GM19372 (cell line): ENCODE results near the gene ZNF217.
"Not testable (repeated sequence)": the region's sequence is repeated elsewhere in the genome, so short reads cannot be mapped to it uniquely, and the experiment has no call there.

Experiments
- ATAC-seq: cut with Tn5 transposase; IDR thresholded peaks from one replicate; pipeline ENCODE4 v1.9.1; 2021; ENCODE audit warnings: mild to moderate bottlenecking, low read depth, moderate library complexity; ENCODE audit not compliant: unreplicated experiment

ZNF217 gene

DNA sequence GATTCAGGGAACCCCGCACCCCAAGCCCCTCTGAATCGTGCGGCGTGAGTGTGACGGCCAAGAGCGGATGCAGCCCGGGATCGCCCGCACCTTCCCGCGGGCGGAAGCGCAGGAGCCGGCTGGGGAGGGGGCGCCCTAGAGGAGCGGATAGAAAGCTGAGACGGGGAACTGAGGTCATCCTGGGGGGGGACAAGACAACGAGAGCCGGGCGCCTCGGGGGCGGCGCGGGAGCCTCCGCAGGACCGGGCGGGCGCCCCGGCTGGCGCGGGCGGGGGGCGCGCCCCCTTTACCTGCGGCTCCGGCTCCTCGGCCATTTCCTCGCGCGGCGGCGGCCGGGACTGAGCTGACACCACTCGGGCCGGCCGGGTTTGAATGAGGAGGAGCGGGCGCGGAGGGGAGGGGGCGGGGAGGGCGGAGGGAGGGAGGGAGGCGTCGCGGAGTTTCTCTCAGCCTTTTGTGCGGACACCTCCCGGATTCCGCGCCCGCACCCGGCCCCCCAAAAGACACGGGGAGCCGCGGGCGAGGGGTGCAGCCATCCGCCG is at the start of gene ZNF217:
ZNF217 (minus strand) TSS at position 374 of the 542 bp plus-strand sequence. CDS start 11,013 bp downstream, outside the sequence.
- peak; percentile 18 for ATAC-seq

DNA sequence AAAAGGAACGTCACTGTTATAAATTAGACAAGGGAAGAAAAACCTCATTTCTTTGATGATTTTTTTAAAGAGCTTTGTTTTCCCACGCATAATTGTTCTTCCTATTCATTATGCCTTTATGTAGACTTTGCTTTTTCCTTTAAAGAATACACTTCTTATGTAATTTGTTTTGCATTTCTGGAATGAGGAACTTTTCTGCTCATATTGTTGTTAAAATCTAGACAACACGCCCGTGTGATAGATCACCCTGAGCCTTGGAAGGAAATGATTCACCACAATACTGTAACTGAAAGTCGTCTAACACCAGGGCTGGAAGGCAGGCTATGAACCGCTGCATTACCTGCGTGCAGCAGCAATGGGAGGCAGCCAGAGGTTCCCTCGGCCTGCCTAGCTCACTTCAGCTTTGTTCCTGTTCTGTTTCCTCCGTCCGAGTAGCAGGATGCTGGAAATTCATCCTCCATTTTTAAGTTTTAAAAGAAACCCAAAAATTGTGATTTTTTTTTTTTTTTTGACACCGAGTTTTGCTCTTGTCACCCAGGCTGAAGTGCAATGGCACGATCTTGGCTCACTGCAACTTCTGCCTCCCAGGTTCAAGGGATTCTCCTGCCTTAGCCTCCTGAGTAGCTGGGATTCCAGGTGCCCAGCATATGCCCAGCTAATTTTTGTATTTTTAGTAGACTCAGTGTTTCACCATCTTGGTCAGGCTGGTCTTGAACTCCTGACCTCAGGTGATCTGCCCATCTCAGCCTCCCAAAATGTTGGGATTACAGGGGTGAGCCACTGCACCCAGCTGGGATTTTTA is 49.6 kb upstream of the ZNF217 start:
- ATAC-seq = peak; percentile 95

- peak; percentile 45 for ATAC-seq
Measured at GRCh38 chr20:53642196-53643030, 48.8 kb upstream of the ZNF217 start.

DNA sequence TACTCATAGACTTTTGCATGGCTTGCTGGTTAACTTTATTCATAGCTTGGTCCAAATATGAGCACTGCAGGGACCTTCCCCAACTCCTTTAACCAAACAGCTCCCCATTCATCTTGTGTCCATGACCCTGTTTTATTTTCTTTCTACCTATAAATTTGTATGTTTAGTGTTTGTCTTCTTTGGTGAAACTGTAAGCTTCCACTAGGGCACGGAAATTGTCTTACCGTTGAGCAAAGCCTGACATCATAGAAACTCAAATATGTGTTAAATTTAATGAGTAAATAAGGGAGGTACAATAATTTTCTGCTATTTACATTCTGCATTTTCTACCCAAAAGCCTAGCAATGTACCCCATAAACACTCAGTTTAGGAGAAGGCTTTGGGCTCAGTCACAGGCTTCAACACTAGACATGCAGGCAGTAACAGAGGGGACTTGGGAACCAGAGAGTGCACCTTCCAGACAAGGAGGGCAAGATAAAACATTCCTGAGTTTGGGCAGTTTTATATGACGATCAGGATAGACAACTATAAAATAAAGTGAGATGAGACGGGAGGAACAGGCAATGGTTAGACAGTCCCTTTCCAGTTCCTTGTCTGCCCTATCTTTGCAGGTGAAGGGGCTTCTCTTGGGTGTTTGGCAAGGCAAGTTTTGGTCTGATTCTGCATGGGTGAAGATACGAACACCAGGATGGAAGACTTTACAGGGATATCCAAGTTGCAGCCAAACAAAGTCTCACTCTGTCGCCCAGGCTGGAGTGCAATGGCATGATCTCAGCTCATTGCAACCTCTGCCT is 46.2 kb upstream of the ZNF217 start:
- no peak for ATAC-seq

GRCh38 chr20:53639128-53639527 is 45.5 kb upstream of the ZNF217 start:
- no peak for ATAC-seq

DNA sequence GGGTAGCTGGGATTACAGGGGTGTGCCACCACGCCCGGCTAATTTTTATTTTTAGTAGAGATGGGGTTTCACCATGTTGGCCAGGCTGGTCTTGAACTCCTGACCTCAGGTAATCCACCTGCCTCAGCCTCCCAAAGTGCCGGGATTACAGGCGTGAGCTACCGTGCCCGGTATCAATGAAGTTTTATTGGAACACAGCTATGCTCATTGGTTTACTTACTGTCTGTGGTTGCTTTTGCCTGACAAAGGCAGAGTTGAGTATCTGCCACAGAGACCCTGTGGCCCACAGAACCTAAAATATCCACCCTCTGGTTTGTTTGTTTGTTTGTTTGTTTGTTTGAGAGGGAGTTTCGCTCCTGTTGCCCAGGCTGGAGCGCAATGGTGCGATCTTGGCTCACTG is 43.7 kb upstream of the ZNF217 start:
- not testable (repeated sequence) for ATAC-seq

DNA sequence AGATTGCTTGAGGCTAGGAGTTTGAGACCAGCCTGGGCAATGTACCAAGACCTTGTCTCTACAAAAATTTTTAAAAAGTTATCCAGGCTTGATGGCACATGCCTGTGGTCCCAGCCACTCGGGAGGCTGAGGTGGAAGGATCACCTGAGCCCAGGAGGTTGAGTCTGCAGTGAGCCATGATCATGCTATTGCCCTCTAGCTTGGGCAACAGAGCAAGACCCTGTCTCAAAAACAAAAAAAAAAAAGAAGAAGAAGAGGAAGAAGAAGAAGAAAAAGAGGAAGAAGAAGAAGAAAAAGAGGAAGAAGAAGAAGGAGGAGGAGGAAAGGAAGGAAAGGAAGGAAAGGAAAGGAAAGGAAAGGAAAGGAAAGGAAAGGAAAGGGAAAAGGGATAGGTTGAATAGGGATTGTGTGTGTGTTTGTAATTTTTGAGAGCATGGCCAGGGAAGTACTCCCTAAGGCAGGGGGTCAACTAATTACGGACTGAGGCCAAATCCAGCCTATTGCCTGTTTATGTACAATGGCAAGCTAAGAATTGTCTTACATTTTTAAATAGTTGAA is 43.0 kb upstream of the ZNF217 start:
- no peak for ATAC-seq

GRCh38 chr20:53635221-53635620 is 41.6 kb upstream of the ZNF217 start:
- ATAC-seq = no peak

DNA sequence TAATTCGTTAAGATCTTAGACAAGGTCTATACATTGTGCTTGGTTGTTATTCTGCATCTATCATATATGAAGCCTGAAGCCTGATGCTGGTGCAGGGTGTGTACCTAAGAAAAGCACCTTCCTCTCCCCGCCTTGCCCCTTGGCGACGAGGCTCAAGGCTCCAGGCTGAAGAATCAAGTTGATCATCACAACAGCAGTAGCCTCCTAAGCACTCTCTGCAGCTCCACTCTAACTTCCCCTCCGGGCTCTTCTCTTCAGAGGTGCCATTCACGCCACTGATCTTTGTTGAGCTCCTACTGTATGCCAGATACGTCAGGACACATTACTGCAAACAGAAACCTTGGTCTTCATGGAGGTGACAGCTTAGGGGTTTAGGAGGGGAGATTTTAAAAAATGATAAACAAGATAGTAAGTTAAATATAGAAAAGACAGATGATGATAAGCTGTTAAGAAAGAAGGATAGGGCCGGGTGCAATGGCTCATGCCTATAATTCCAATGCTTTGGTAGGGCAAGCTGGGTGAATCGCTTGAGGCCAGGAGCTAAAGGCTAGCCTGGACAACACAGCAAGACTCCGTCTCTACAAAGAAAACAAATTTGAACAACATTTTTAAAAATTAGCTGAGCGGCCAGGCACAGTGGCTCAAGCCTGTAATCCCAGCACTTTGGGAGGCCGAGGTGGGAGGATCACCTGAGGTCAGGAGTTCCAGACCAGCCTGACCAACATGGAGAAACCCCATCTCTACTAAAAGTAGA is 38.4 kb upstream of the ZNF217 start:
- no peak for ATAC-seq

GRCh38 chr20:53629436-53629835 is 35.8 kb upstream of the ZNF217 start:
- ATAC-seq = no peak

DNA sequence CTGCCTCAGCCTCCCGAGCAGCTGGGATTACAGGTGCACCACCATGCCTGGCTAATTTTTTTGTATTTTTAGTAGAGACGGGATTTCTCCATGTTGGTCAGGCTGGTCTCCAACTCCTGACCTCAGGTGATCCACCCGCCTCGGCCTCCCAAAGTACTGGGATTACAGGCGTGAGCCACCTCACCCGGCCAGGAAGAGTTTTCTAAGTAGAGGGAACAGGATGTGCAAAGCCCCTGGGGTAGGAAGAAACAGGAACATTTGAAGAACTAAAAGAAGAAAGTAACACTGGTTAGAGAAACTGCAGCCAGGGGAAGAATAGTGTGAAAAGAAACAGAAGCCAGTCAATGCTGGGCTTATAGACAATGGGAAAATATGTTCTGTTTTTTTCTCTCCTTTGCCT is 35.1 kb upstream of the ZNF217 start:
- ATAC-seq = not testable (repeated sequence)

DNA sequence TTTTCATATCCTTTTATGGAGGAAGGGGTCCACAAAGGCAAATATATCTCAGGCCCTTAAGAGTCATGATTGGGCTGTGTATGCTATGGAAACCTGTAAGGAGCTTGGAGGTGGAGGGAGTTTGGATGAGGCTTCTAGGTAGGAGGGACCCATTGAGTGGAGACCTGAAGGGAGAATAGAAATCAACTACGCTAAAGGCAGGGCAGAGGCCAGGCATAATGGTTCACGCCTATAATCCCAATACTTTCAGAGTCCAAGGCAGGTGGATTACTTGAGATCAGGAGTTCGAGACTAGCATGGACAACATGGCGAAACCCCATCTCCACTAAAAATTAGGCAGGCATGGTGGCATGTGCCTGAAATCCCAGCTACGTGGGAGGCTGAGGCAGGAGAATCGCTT is 34.4 kb upstream of the ZNF217 start:
- ATAC-seq = no peak

DNA sequence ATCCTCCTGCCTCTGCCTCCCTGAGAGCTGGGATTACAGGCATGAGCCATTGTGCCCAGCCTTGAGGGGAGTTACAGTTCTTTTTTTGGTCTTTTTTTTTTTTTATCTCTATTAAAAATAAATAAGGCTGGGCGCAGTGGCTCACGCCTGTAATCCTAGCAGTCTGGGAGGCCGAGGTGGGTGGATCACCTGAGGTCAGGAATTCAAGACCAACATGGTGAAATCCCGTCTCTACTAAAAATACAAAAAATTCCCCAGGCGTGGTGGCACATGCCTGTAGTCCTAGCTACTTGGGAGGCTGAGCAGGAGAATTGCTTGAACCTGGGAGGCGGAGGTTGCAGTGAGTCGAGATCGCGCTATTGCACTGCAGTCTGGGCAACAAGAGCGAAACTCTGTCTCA is 33.4 kb upstream of the ZNF217 start:
- ATAC-seq = not testable (repeated sequence)

- ATAC-seq = no peak
Measured at GRCh38 chr20:53626584-53626983, 32.9 kb upstream of the ZNF217 start.

DNA sequence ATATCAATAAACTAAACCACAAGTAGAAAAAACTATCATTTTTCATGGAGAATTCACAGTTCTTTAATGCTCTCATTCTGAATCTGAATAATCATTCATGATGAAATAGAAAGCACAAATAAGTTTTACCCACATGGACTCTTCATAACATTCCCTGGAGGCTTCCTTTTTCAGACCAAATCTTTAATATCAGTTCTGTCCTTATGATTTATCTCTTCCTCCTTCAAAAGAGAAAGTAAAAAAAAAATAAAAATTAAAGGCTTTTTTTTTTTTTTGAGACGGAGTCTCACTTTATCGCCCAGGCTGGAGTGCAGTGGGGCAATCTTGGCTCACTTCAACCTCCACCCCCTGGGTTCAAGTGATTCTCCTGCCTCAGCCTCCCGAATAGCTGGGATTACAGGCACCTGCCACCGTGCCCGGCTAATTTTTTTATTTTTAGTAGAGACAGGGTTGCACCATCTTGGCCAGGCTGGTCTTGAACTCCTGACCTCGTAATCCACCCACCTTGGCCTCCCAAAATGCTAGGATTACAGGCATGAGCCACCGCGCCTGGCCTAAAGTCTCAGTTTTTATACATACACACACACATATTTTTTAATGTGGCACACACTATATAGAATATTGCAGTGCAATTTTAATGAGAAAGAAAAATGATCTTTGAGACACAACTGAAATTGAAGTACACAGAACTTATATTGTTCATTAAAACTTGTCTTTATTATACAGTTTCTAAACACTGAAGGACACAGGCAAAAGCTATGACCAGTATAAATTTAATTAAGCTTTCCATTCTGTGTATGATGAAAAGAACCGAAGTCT is 31.9 kb upstream of the ZNF217 start:
- no peak for ATAC-seq

- not testable (repeated sequence) for ATAC-seq
Measured at GRCh38 chr20:53624927-53625250, 31.2 kb upstream of the ZNF217 start.

- no peak for ATAC-seq
Measured at GRCh38 chr20:53623454-53624211, 30.0 kb upstream of the ZNF217 start.

GRCh38 chr20:53623134-53623453 is 29.5 kb upstream of the ZNF217 start:
- ATAC-seq = no peak
